ENCODE results near the gene SLC25A21. TPM values are rescaled to one million over a fixed set of nuclear protein-coding genes. Genes with fewer than 3 reads are reported as not detected.

The SLC25A21 gene
- total RNA-seq, 1 donor from 2014 or later, result not detected

- intact Hi-C loops (cut with micrococcal nuclease), result no loop called here
- no peak overlapping the region for H3K4me3 Mint-ChIP-seq
- H3K9me3 Mint-ChIP-seq, result peaks cover 5% of the 10 kb centered on the region
- DNase-seq, result no peak
- no peaks in the 10 kb centered on the region for H3K36me3 Mint-ChIP-seq (ENCODE audit: low read depth)
- no peak overlapping the region for H3K27ac Mint-ChIP-seq
- H3K27me3 Mint-ChIP-seq, result no peaks in the 10 kb centered on the region
- no peaks in the 10 kb centered on the region for H3K4me1 Mint-ChIP-seq
These were observed 414.4 kb downstream of the SLC25A21 start for GRCh38 chr14:36757734-36758601.

GRCh38 chr14:36756226-36756625 lies 416.2 kb downstream of the SLC25A21 start:
- Mint-ChIP-seq H3K27me3 (no peaks in the 10 kb centered on the region), H3K36me3 (ENCODE audit: low read depth) (no peaks in the 10 kb centered on the region), H3K4me1 (no peaks in the 10 kb centered on the region), H3K9me3 (peaks cover 5% of the 10 kb centered on the region), H3K4me3 (no peak overlapping the region), H3K27ac (no peak overlapping the region)
- intact Hi-C loops (cut with micrococcal nuclease), result no loop called here
- DNase-seq, result no peak

- Mint-ChIP-seq H3K27ac (no peak overlapping the region), H3K4me1 (no peaks in the 10 kb centered on the region), H3K36me3 (ENCODE audit: low read depth) (no peaks in the 10 kb centered on the region), H3K4me3 (no peak overlapping the region), H3K27me3 (no peaks in the 10 kb centered on the region), H3K9me3 (peaks cover 5% of the 10 kb centered on the region)
- no peak for DNase-seq
- intact Hi-C loops (cut with micrococcal nuclease), result no loop called here
These were observed 416.6 kb downstream of the SLC25A21 start for GRCh38 chr14:36755756-36756155.

GRCh38 chr14:36751920-36752319 lies 420.5 kb downstream of the SLC25A21 start:
- DNase-seq, result no peak
- Mint-ChIP-seq H3K9me3 (peaks cover 5% of the 10 kb centered on the region), H3K27ac (no peak overlapping the region), H3K36me3 (ENCODE audit: low read depth) (no peaks in the 10 kb centered on the region), H3K4me3 (no peak overlapping the region), H3K27me3 (no peaks in the 10 kb centered on the region), H3K4me1 (no peaks in the 10 kb centered on the region)
- intact Hi-C loops (cut with micrococcal nuclease), result no loop called here

DNA sequence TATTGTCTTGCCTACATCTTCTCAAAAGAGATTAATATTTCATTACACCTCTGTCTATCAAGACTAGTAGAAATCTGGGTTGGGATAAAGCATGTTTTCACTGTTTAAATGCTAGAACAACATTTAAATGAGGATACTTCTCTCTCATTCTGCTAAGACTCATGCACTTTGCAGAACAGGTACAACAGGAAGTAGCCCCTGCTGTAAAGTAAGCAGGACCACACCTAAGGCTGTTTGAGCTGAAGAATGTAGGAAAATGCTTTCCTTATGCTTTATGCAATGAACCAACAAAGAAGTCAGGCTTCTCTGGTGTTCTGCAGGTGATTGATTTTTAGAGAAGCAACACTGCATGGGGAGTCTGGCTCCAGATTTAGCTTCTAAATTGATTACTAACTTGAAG lies 421.3 kb downstream of the SLC25A21 start:
- H3K4me1 Mint-ChIP-seq, result no peaks in the 10 kb centered on the region
- no peaks in the 10 kb centered on the region for H3K27me3 Mint-ChIP-seq
- DNase-seq, result no peak
- H3K36me3 Mint-ChIP-seq (ENCODE audit: low read depth), result no peaks in the 10 kb centered on the region
- no peak overlapping the region for H3K4me3 Mint-ChIP-seq
- intact Hi-C loops (cut with micrococcal nuclease), result no loop called here
- no peak overlapping the region for H3K27ac Mint-ChIP-seq
- peaks cover 5% of the 10 kb centered on the region for H3K9me3 Mint-ChIP-seq

DNA sequence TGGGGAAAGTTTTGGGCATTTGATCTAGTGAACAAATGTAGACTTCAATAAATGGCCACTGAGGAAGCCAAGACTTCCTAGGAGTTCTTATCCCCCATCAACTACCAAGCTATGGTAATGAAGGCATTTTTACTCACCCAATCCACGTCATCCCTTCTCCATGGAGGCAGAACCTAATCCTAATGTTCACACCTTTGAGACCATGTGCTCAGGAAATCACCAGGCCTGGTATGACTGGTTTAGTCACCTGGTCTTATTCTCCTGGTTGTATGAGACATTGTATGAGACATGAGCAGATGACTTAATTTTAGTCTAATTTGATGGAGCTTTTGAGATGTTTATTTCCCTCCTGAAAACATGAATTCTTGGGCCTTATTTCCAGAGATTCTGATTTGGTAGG lies 422.2 kb downstream of the SLC25A21 start:
- no peaks in the 10 kb centered on the region for H3K36me3 Mint-ChIP-seq (ENCODE audit: low read depth)
- intact Hi-C loops (cut with micrococcal nuclease), result no loop called here
- DNase-seq, result no peak
- no peak overlapping the region for H3K27ac Mint-ChIP-seq
- H3K4me1 Mint-ChIP-seq, result no peaks in the 10 kb centered on the region
- no peak overlapping the region for H3K4me3 Mint-ChIP-seq
- no peaks in the 10 kb centered on the region for H3K27me3 Mint-ChIP-seq
- H3K9me3 Mint-ChIP-seq, result peaks cover 5% of the 10 kb centered on the region

- DNase-seq, result no peak
- H3K27me3 Mint-ChIP-seq, result no peaks in the 10 kb centered on the region
- no peak overlapping the region for H3K27ac Mint-ChIP-seq
- peaks cover 2% of the 10 kb centered on the region for H3K9me3 Mint-ChIP-seq
- no peak overlapping the region for H3K4me3 Mint-ChIP-seq
- intact Hi-C loops (cut with micrococcal nuclease), result no loop called here
- no peaks in the 10 kb centered on the region for H3K4me1 Mint-ChIP-seq
- no peaks in the 10 kb centered on the region for H3K36me3 Mint-ChIP-seq (ENCODE audit: low read depth)
These were observed 423.7 kb downstream of the SLC25A21 start for GRCh38 chr14:36748610-36749213.

DNA sequence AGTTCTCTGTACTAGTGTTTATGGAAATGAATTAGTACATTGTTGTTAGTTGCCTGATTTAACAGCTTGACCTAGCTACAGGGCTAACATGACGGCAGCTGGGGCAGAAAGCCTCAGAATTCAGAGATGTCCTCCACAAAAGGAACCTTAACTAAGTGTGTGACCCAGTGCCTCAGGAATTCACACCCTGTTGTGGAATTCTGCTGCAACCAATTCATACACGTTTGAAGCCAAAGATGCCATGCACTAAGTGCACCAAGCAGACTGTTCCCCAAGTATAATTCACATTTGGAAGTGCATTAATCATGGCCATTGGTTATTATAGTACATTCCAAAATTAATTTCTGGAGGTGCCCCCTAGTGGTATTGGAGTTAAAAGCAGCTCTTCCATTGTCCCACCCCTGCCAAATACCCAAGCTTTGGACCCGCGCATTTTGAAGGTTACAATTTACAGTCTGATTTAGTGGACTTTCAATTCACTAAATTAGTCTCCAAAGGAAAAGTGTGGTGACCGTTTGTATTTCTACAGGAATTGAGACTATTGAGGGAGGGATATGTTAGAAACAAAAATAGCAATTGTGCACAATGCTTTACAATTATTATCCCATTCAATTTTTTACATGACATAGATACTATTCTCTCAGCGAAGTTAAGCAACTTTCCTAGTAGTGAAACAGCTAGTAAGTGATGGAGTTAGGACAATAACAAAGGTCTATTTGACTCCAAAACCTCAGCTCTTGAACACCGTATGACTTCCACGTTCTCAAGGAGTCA lies 424.8 kb downstream of the SLC25A21 start:
- no peak for DNase-seq
- Mint-ChIP-seq H3K4me3 (no peak overlapping the region), H3K9me3 (no peaks in the 10 kb centered on the region), H3K27ac (no peak overlapping the region), H3K36me3 (ENCODE audit: low read depth) (no peaks in the 10 kb centered on the region), H3K27me3 (no peaks in the 10 kb centered on the region), H3K4me1 (no peaks in the 10 kb centered on the region)
- intact Hi-C loops (cut with micrococcal nuclease), result no loop called here

GRCh38 chr14:36746872-36747271 lies 425.5 kb downstream of the SLC25A21 start:
- Mint-ChIP-seq H3K9me3 (no peaks in the 10 kb centered on the region), H3K27me3 (no peaks in the 10 kb centered on the region), H3K36me3 (ENCODE audit: low read depth) (no peaks in the 10 kb centered on the region), H3K4me3 (no peak overlapping the region), H3K4me1 (no peaks in the 10 kb centered on the region), H3K27ac (no peak overlapping the region)
- DNase-seq, result no peak
- intact Hi-C loops (cut with micrococcal nuclease), result no loop called here

DNA sequence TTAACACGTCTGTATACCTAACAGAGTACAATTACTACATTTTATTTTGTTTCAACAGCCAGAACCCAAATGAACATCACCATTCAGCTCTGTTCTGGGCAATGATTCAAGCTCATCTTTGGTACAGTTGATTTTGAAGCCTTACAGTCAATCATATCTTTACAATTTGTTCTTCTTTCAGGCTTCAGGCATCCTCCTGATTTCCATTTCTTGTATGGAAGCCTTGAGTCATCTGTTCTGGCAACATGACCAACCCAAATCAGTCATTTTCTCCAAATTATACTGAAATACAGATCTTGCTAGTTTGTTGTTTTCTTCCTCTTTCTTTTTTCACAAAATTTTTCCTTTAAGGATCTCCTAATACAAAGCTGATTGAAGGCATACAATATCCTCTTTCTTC lies 430.5 kb downstream of the SLC25A21 start:
- Mint-ChIP-seq H3K4me1 (no peaks in the 10 kb centered on the region), H3K36me3 (ENCODE audit: low read depth) (no peaks in the 10 kb centered on the region), H3K4me3 (no peak overlapping the region), H3K27me3 (no peaks in the 10 kb centered on the region), H3K27ac (no peak overlapping the region), H3K9me3 (no peaks in the 10 kb centered on the region)
- intact Hi-C loops (cut with micrococcal nuclease), result no loop called here
- DNase-seq, result no peak

GRCh38 chr14:36738269-36738668 lies 434.1 kb downstream of the SLC25A21 start:
- no peak overlapping the region for H3K27ac Mint-ChIP-seq
- H3K4me3 Mint-ChIP-seq, result no peak overlapping the region
- intact Hi-C loops (cut with micrococcal nuclease), result no loop called here
- no peaks in the 10 kb centered on the region for H3K27me3 Mint-ChIP-seq
- H3K36me3 Mint-ChIP-seq (ENCODE audit: low read depth), result no peaks in the 10 kb centered on the region
- H3K4me1 Mint-ChIP-seq, result no peaks in the 10 kb centered on the region
- no peak for DNase-seq
- H3K9me3 Mint-ChIP-seq, result no peaks in the 10 kb centered on the region

- intact Hi-C loops (cut with micrococcal nuclease), result no loop called here
- Mint-ChIP-seq H3K27me3 (no peaks in the 10 kb centered on the region), H3K36me3 (ENCODE audit: low read depth) (no peaks in the 10 kb centered on the region), H3K9me3 (no peaks in the 10 kb centered on the region), H3K27ac (no peak overlapping the region), H3K4me3 (no peak overlapping the region), H3K4me1 (no peaks in the 10 kb centered on the region)
- DNase-seq, result no peak
These were observed 446.3 kb downstream of the SLC25A21 start for GRCh38 chr14:36726128-36726527.

DNA sequence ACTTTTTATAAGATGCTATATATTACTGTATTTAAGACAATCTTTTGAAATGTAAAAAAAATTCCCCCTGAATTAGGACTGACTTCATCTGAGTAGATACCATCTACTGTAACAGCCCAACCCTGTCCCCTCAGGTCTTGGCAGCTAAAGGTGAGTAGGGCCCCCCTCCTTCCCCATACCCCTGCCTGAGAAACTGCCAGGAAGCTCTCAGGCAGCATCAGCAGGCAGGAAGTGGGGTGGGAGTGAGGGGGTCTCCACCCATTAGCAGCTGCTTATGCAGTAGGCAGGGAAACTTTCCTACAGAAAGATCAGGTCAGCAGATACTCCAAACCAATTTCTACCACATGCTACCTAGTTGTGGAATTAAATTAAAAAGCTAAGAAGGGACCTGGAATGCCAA lies 448.2 kb downstream of the SLC25A21 start:
- Mint-ChIP-seq H3K9me3 (no peaks in the 10 kb centered on the region), H3K4me1 (no peaks in the 10 kb centered on the region), H3K27me3 (no peaks in the 10 kb centered on the region), H3K27ac (no peak overlapping the region), H3K4me3 (no peak overlapping the region), H3K36me3 (ENCODE audit: low read depth) (no peaks in the 10 kb centered on the region)
- intact Hi-C loops (cut with micrococcal nuclease), result no loop called here
- DNase-seq, result no peak

DNA sequence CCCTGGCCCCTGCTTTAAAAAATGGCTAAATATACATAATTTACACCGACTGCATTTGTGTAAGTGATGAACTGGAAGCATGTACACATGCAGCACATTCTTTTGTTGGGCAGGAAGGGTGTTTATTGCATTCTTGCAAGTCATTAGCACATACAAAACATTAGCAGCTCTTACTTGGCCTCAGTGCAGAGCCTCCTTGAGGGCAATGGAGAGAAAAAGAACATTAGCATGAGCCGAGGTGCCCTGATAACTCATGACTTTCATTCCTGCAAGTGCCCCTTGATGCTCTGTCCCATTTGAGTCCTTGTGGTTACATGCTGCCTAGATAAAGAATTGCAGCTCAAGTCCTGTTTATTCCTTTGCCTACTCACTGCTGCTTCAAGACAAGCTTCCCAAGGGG lies 448.9 kb downstream of the SLC25A21 start:
- Mint-ChIP-seq H3K4me1 (no peaks in the 10 kb centered on the region), H3K27me3 (no peaks in the 10 kb centered on the region), H3K27ac (no peak overlapping the region), H3K4me3 (no peak overlapping the region), H3K36me3 (ENCODE audit: low read depth) (no peaks in the 10 kb centered on the region), H3K9me3 (no peaks in the 10 kb centered on the region)
- intact Hi-C loops (cut with micrococcal nuclease), result no loop called here
- DNase-seq, result no peak
